C4-2B (cell line): ENCODE results near the gene NCK2.

Experiments
- H3K27ac ChIP-seq: fragments of 450-650 bp; 2 replicates; pipeline ENCODE4 v1.5.1; 2017
- CTCF ChIP-seq: fragments of 450-650 bp; conservative IDR thresholded peaks from 2 replicates; pipeline ENCODE4 v1.5.1; 2017; ENCODE audit warnings: mild to moderate bottlenecking
- ZFX ChIP-seq: fragments of 450-650 bp; IDR thresholded peaks from 2 replicates; pipeline ENCODE4 v1.6.1; 2017

NCK2 gene

GRCh38 chr2:105820691-105821090 lies 76.0 kb downstream of the NCK2 start:
- H3K27ac ChIP-seq = no peak overlapping the region
- no peak for TF ChIP-seq CTCF
- no peak for TF ChIP-seq ZFX

GRCh38 chr2:105821428-105822125 lies 76.9 kb downstream of the NCK2 start:
- no peak for TF ChIP-seq CTCF
- no peak for TF ChIP-seq ZFX
- H3K27ac ChIP-seq = no peak overlapping the region

- TF ChIP-seq CTCF (no peak), ZFX (no peak)
- no peak overlapping the region for H3K27ac ChIP-seq
Measured at GRCh38 chr2:105822186-105822585, 77.5 kb downstream of the NCK2 start.

GRCh38 chr2:105824446-105824845 lies 79.7 kb downstream of the NCK2 start:
- no peak overlapping the region for H3K27ac ChIP-seq
- TF ChIP-seq CTCF = no peak
- TF ChIP-seq ZFX = no peak

DNA sequence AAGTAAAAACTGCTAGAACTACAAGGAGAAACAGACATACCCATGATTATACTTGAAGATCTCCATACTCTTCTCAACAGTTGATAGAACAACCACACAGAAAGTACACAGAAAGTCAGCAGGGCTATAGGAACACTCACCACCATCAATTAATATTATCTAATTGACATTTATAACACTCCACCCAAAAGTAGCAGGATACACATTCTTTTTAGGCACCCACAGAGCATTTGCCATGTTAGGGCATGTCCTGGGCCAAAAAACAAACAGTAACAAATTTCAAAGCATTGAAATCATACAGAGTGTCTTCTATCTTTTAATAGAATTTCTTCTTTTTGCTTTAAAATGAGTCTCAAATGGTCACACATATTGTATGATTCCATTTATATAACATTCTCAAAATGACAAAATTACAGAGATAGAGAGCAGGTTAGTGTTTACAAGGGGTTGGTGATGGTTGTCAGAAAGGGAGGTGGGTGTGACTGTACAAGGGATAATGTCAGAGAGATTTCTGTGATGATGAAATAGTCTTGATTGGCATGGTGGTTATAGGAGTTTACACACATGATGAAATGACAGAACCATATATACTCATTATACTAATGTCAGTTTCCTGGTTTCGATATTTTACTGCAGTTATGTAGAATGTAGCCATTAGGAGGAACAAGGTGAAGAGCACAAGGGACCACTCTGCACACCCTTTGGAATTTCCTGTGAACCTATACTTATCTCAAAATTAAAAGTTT lies 82.8 kb downstream of the NCK2 start:
- TF ChIP-seq ZFX = no peak
- TF ChIP-seq CTCF = no peak
- H3K27ac ChIP-seq = no peak overlapping the region

DNA sequence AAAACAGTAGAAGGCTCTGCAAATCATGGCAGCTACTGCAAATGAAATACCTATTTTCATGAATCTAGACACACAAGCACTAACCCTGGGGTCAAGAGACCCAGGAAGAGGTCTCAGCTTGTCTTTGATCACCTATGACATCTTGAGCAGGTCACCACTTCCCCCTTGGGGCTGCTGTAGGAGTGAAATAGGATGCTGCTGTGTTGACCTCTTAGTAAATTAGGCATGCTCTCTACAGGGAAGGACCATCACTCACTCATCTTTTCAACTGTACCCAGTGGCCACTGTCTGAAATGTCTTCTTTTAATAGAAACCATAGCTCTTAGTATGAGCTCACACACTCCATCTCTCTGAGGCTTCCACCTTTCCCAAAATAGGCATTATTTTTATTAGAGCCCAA lies 83.8 kb downstream of the NCK2 start:
- H3K27ac ChIP-seq = no peak overlapping the region
- TF ChIP-seq ZFX (no peak), CTCF (no peak)

- TF ChIP-seq CTCF (no peak), ZFX (no peak)
- H3K27ac ChIP-seq = no peak overlapping the region
Measured at GRCh38 chr2:105834931-105835330, 90.2 kb downstream of the NCK2 start.
